GM10248 (cell line): ENCODE data around the gene ANKMY1.
"Not testable (repeated sequence)": the region's sequence is repeated elsewhere in the genome, so short reads cannot be mapped to it uniquely, and the experiment has no call there.

Source experiments
- CTCF ChIA-PET: fragments of 300-600 bp; sonication (Branson Sonifier 250); formaldehyde crosslinking; extraction: SDS; loops from one replicate; lab custom pipeline; 2021; ENCODE audit warnings: antibody characterized with exemption; lab: Yijun Ruan, JAX
- POLR2A ChIA-PET: fragments of 350-650 bp; sonication (Branson Sonifier 250); formaldehyde crosslinking; extraction: SDS; loops from one replicate; lab custom pipeline; 2020; ENCODE audit warnings: antibody characterized with exemption; lab: Yijun Ruan, JAX
- DNase-seq: peaks from one replicate; pipeline ENCODE4 v3.0.0; 2012; ENCODE audit errors: extremely low spot score
- TF ChIP-seq, protein P1 (sequence below): IDR thresholded peaks from 2 replicates; pipeline ENCODE4 v1.5.1; 2012; ENCODE audit warnings: mild to moderate bottlenecking, low read depth; ENCODE audit errors: extremely low read depth, missing control alignments, control extremely low read depth

Gene ANKMY1

DNA sequence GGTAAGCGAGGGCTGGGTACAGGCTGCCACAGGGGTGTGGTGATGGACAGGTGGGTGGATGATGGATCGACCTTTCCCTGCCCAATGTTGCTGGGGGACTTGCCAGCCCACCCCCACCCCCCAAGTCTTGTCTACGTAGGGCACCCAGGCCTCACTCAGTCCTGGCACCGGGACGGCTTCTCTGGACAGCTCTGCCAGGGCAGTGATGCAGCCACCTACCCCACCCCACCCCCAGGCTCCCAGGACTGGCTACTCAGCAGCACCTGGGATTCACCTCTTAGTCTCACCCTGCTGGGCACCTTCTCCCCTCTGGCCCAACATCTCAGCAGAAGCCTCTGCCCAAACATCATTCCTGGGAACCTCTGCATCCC, 55.7 kb downstream of the ANKMY1 start:
- ChIA-PET CTCF (no interaction called here), POLR2A (no interaction called here)
- DNase-seq, result no peak
- TF ChIP-seq, protein P1, sequence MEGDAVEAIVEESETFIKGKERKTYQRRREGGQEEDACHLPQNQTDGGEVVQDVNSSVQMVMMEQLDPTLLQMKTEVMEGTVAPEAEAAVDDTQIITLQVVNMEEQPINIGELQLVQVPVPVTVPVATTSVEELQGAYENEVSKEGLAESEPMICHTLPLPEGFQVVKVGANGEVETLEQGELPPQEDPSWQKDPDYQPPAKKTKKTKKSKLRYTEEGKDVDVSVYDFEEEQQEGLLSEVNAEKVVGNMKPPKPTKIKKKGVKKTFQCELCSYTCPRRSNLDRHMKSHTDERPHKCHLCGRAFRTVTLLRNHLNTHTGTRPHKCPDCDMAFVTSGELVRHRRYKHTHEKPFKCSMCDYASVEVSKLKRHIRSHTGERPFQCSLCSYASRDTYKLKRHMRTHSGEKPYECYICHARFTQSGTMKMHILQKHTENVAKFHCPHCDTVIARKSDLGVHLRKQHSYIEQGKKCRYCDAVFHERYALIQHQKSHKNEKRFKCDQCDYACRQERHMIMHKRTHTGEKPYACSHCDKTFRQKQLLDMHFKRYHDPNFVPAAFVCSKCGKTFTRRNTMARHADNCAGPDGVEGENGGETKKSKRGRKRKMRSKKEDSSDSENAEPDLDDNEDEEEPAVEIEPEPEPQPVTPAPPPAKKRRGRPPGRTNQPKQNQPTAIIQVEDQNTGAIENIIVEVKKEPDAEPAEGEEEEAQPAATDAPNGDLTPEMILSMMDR, result no peak

DNA sequence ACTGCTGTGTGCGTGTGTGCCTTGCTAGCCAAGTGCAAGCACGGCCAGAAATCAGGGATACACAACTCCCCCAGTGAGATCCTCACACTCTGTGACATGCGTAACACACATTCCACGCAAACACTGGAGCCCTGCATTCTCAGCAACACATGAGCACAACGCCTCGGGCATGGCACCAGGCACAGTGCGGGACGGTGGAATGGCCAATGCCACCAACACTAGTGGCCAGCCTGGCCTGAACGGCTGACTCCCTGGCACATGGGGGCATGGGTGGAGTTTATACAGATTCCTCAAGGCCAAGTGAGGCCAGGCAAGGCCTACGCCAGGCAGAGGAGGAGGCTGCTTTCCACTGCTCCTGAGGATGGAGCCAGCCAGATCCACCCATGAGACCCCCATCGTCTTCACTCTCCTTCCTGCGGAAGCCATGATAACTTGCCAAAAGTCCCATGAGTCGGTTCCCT, 56.2 kb downstream of the ANKMY1 start:
- ChIA-PET POLR2A (no interaction called here), CTCF (no interaction called here)
- TF ChIP-seq, protein P1, result no peak
- no peak for DNase-seq

DNA sequence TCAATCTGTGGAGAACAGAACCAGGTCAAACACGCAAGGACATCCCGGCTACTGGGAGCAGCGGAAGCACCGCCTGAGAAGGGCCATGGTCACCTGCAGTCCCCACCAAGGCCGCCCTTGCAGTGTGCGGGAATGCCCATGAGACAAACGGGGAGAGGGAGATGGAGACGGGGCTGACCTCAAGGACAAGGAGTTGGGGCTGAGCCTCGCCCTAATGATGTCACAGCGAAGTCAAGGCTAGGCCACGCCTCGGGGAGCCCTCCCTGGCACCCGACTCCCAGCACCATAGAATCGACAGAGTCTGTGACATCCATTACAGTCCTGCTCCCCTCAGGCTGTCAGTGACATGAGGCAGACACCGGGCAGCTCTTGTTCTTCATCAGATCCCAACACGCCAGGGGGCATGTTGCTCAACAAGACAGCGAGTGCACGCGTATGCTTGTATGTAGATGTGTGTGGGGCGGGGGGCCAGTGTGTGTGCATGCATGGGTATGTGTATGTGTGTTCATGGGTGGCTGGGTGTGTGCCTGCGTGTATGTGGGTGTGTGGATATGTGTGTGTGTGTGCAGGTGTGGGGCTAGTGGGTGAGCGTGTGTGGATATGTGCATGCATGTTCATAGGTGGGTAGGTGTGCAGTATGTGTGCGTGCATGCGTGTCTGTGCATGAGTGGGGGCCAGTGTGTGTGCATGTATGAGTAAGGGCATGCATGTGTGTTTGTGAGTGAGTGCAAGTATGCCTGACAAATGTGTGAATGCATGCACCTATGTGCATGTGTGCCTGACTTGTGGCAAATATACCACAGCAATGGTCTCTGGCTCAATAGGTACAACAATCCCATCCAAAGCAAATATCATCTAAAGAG, 57.0 kb downstream of the ANKMY1 start:
- CTCF ChIA-PET, result no interaction called here
- no peak for DNase-seq

DNA sequence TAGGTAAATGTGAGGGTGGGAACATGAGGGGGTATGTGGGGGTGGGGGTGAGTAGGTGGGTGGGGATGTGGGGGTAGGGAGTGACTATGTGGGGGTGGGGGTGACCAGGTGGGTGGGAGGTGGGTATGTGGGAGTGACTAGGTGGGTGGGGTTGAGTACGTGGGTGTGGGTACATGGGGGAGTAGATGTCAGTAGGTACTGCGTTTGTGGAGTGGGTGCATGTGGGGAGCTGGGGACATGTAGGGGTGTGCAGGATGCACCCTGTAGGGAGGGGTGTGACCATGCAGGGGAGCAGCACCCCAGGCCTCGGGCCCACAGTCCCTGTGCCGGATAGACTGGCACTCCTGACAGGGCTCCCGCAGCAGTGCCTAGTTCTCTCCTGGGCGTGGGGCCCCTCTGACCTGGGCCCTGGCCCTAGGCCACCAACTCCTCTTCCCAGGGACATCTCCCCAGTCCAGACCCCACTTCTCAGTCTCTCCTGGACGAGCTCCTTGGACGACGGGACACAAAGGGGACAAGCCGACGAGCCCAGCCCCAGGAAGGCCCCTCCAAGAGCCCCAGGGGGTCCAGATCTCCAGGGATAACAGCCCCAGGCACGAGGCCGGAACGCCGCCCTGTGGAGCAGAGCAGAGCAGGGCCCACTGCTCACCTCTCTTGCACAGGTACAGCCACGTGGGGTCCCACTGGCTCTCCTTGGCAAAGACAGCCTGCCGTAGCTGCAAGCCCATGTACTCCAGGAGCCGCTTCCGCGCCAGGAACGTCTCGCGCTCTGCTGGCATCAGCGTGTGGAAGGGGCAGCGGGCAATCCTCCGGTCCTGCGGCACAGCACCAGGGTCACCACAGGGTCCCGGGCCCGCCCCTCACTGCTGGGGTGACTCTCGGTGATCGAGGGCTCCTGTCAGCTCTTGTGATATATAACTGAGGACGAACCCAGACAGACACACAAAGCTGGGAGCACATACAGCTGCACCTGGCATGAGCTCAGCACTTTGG, 58.2 kb downstream of the ANKMY1 start:
- CTCF ChIA-PET, result interaction anchor here (5.4 kb wide), 1 partner anchor 13 kb away, joined by 35 read pairs; no protein-coding TSS in a partner anchor

More for the DNA sequence above, 57.0 kb downstream of the ANKMY1 start:
- POLR2A ChIA-PET, result no interaction called here
- TF ChIP-seq, protein P1, result no peak

DNA sequence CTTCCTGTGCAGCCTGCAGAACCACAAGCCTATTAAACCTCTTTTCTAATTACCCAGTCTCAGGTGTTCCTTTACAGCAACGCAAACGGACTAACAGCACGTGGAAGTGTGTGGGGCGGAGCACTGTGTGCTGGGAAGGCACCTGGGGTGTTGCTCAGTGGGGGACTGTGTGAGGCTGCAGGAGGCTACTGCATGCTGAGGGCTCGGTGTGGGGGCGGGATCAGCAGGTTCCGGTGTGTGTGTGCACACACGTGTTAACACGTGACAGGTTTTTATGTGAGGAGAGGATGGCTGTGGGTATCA, 58.9 kb downstream of the ANKMY1 start:
- POLR2A ChIA-PET, result no interaction called here
- TF ChIP-seq, protein P1, result no peak
- no peak for DNase-seq
- CTCF ChIA-PET, result interaction anchor here (5.4 kb wide), 1 partner anchor 14 kb away, joined by 35 read pairs; no protein-coding TSS in a partner anchor

More for the DNA sequence above, 58.2 kb downstream of the ANKMY1 start:
- POLR2A ChIA-PET, result no interaction called here
- DNase-seq, result no peak
- TF ChIP-seq, protein P1, result no peak

DNA sequence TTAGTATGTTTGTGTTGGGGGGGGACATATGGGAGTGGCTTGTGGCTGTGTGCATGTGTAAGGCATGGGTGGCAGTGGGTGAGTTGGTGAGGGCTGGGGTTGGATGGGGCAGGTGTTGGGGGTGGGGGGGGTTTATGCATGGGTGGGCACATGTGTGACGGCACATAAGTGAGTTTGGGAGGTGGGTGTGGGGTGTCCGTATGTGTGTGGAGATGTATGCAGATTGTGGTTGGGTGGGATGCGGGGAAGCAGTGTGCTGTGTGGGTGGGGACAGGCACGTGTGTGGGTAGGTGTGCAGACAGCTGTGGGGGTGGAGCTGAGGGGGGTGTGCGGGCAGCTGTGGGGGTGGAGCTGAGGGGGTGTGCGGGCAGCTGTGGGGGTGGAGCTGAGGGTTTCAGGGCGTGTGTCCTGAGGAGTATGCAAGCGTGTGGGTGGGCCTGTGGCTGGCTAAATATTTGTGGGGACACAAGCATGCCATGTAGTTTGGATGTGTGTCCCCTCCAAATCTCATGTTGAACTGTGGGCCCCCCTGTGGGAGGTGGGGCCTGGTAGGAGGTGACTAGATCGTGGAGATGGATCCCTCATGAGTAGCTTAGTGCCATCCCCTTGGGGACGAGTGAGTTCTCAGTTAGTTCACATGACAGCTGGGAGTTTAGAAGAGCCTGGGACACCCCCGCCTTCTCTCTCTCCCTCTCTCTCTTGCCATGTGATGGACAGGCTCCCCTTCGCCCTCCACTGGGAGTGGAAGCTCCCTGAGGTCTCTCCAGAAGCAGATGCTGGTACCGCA, 59.4 kb downstream of the ANKMY1 start:
- ChIA-PET CTCF (interaction anchor here (5.4 kb wide), 1 partner anchor 15 kb away, joined by 35 read pairs; no protein-coding TSS in a partner anchor), POLR2A (no interaction called here)
- TF ChIP-seq, protein P1, result no peak
- DNase-seq, result no peak

DNA sequence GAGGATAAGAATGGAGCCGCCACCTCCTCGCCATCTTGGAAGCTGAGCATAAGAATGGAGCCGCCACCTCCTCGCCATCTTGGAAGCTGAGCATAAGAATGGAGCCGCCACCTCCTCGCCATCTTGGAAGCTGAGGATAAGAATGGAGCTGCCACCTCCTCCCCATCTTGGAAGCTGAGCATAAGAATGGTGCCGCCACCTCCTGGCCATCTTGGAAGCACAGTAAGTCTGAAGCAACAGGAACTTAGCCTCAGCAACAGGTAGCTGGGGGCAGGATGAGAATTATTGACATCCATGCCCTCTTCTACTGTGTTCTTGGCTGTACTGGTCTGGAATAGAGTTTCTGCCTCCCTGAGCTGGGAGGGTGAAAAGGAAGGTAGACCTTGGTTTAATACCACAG, 60.7 kb downstream of the ANKMY1 start:
- POLR2A ChIA-PET, DNase-seq: not testable (repeated sequence)
- CTCF ChIA-PET, result interaction anchor here (1.3 to 5.4 kb wide), 3 partner anchors 16 to 264 kb away, joined by 3 to 35 read pairs (median 6); no protein-coding TSS in a partner anchor

DNA sequence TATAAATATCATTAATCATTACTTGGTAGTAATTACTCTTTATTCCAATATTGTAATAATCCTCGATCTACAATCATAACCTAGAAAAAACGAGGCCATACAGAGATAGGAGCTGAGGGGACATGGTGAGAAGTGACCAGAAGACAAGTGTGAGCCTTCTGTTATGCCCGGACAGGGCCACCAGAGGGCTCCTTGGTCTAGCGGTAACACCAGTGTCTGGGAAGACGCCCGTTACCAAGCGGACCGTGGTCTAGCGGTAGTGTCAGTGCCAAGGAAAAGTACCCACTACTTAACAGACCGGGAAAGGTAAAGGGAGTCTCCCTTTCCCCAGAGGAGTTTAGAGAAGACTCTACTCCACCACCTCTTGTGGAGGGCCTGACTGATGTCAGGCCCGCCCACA, 62.8 kb downstream of the ANKMY1 start:
- DNase-seq, POLR2A ChIA-PET: not testable (repeated sequence)
- CTCF ChIA-PET, result interaction anchor here (1.4 to 5.4 kb wide), 2 partner anchors 13 to 18 kb away, joined by 4 to 35 read pairs; no protein-coding TSS in a partner anchor
